ENCODE data around the gene ERBB4.
"Not testable (repeated sequence)": the region's sequence is repeated elsewhere in the genome, so short reads cannot be mapped to it uniquely, and the experiment has no call there.

Gene ERBB4

DNA sequence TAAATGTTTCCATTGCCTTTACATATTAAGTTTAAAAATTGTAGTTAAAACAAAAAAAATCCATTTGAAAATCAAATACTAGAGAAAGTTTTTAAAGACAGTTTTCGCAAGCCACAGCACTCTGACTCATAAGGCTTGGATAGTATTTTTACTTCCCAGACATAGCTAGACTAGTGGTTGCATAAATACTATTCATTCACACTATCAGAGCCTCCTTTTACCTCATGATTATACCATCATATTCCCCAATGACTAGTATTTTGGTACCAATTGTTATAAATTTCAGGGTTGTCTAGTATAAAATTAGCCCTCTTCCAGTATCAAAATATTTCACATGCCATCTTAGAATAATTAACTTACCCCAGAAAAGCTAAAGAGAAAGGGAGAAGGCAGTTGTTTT is 393.5 kb downstream of the ERBB4 start:
- peak; percentile 10 for DNase-seq (ENCODE audit: low read depth)

DNA sequence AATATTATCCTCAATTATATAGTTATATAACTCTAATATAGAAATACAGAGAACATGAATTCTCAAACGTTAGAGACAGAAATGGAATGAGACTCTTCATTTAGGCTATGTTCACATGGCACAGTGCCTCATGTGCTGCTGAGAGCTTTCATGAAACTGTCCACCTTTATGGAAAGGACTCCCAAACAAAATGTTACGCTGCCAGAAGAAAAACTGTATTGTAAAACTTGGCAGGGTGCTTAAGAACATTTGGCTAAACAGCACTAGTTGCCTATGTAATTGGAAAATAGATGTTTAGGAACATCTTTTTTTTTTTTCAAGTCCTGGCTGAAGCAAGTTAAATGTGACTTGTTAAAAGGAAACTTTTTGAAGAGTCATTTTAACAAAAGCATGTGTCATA is 396.0 kb downstream of the ERBB4 start:
- no peak for DNase-seq (ENCODE audit: low read depth)

DNA sequence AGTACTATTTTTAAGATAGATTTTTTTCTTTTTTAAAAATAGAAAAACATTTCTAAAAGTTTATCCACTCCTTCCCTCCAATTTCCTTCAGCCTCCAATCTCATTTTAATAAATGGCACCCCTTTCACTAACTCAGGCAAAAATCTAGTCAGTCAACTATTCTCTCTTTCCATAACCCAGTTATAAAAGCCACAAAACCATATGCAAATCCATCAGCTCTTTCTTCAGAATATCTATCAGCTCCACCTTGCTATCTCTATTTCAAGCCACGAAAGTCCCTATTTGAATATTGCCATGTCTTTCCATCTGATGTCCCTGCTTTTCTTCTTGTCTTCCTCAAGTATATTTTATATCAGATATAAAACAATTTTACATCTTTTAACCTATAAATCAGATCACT is 397.1 kb downstream of the ERBB4 start:
- DNase-seq (ENCODE audit: low read depth): no peak

DNA sequence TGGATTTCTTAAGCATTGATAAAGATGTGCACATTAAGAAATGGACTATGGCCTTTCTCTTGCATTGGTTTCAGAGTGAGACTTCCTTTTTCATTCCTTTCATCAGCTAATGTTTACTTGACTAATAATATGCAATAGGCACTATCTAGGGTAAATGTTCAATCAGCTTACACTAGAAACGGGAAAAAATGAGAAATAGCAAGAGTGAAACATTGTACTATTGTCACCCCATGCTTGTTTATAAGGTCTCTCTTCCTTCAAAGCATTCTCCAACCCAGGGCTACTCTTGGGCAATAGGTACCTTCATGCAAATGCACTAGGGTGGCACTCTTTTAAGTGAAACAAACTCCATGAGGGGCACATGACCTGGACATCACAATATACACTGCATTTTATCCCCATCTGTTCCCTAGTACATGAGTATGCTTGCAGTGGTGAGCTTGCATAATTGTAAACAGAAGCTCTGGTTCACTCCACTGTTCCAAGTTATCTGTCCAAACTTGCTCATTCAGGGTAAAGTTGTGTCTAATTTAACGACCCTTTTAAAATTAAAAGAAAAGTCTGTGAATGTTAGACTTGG is 402.3 kb downstream of the ERBB4 start:
- no peak for DNase-seq (ENCODE audit: low read depth)

DNA sequence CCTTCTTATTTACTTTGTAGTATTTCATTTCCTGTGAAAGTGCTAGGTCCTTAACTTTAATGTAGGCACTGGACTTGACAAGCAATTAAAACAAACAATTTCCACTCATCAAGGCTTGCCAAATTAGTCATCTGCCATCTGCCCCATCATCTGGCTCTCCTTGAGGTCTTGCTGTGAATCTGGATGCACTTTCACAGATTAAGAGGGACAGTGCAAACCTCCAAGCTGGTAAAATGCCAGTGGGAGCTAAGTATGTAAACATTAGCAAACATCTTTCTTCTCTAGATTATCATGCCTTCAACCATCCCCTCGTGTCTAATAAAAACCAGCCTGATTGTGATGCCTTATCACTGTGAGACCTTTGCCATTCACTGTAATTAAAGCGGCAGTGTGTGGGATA is 402.9 kb downstream of the ERBB4 start:
- DNase-seq (ENCODE audit: low read depth): peak; percentile 0

DNA sequence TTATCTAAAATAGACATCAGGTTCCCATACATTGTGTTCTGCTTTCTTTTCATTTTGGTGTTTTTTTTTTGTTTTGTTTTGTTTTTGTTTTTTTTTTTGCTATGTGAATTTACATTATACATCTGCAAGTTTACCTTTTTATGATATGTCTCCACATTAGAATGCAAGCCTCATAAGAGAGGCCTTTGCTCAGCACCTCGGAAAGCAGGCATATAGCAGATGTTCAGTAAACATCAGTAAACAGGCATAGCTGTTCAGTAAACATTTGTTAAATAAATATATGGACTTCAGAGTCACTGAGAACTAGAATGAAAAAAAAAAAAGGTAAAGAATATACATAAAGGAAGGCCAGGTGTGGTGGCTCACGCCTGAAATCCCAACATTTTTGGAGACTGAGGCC is 405.3 kb downstream of the ERBB4 start:
- no peak for DNase-seq (ENCODE audit: low read depth)

DNA sequence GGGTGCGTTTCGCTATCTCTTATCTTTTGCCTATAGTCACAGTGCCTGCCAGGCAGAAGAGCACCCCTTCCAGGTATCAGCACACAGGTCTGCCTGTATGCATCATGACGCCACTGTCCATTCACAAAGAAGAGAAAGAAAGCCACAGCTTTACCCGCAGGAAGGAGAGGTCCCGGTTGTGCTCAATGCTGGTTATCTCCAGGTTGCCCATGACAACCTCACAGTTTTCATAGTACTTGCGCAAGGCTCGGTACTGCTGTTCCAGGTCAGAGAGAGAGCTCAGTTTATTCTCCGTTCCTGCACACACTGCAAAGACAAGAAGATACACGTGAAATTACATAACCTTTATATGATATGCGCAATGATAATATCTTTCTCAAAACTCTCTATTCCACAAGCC is 414.0 kb downstream of the ERBB4 start:
- DNase-seq (ENCODE audit: low read depth): no peak

DNA sequence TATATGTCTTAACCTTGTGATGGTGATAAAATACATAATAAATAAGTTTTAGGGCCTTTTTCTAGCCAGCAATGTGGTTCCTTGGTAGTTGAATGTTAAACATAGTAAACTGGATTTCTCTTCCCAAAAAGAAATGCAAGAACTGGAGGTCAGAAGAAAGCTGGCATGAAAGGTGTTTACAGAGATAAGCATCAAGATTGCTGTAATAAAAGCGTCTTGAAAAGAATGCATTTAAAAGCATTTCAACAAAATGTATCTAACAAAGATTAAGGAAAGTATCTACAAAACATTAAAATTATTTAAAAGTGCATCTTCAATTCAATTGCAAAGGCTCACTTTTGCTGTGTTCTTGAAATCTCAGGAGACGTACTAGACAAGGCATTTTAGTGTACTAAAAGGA is 419.0 kb downstream of the ERBB4 start:
- DNase-seq (ENCODE audit: low read depth): no peak

DNA sequence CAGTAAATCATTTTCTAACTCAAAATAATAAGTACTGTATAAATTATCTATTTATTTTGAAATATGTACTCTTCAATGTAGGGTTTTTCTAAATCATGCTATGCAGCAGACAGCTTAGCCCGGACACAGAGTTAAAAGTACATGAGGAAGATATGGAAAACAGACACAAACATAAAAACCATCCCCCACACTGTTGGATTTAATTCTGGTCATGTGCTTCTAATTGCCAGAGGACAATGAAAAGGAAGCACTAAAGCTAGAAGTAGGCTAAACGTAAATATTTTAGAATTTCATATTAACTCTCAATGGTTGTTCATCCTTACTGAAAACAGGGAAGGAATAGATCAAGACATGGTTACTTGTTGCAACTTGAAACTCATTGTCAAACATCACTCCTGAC is 420.7 kb downstream of the ERBB4 start:
- DNase-seq (ENCODE audit: low read depth): no peak

DNA sequence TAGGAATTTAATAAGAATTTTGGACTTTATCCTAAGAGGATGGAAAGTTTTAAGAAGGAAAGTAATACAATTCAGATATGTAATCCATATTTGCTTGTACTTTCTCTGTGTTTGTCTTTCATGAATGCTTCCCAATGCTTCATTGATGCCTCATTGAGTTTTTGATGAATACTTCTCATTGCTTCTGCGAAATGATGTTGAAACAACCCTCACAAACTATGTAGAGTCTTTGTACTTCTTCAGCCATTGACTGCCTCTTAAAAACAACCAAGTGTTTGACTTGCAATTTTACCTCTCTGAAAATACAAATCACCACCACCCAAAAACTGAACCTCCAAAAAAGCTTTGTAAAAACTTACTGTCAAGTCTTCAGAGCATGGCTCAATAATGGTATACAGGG is 424.1 kb downstream of the ERBB4 start:
- no peak for DNase-seq (ENCODE audit: low read depth)

DNA sequence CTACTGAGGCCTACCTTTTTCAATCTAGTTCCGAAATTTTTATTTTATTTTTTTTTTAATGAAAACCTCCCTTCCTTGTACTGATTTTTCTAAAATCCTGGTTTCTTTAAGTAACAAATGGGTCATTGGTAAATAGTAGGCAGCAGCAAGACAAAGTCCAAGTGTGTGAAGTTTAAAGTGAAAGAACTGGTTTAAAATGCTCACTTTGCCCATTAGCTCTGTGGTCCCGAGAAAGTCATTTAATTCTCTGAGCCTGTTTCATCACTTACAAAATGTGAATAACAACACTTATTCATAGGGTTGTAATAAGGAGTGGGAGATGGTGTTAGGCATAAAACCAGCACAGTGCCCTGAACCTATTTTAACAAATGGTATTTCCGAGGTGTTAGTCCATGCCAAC is 426.2 kb downstream of the ERBB4 start:
- DNase-seq (ENCODE audit: low read depth): no peak

DNA sequence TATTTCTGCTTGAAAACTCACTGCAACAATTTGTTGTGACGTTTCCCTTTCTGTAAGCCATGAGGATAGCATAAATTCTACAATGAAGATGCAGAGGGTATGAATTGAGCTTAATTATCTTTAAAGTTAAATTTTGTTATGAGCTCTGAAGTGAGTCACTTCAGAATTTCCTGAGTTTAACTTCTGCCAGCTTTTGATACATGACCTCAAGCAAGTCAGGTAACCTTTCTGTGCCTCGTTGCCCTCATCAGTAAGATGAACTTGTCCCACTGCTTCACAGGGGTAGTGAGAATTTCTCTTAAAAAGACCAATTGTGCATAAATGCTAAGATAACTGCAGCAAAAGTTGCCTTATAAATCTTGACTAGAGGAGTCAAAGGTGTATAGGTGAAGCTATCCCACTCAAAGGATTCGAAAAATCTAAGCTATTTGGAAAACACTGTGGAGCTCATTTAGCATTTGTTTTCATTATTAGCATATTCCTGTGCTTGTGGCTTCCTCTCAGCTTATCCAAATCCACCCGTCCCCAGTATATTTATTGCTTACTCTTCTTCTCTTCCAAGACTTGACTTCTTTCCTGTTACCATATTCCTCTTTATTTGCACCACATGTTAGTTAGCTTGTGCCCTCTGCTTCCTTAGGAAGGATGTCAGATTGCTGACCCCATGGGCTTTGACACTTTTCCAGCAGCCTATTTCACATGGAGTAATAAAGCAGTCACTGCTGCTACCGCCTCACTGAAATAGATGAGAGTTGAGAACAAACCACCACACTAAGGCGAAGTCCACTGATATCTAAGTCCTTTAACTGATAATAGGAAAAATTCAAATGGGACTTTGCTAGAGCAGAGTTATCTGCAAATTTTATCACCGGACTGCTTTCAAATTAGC is 428.6 kb downstream of the ERBB4 start:
- no peak for DNase-seq (ENCODE audit: low read depth)

DNA sequence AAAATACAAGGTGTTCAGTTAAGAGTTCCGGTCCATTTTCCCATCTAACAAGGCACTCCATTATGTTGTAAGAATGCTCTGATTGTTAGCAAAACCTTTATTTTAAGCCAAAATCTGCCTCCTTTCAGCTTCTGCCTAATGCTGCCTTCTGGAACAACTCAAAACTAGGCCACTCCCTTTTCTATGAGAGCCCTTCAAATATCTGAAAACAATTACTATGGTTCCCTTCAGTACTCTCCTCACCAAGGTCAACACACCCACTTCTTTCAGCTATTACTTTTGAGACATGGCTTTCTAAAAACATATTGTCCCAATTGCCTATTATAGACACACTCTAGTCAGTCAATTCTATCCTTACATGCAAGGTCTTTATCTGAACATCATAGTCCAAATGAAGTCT is 429.4 kb downstream of the ERBB4 start:
- DNase-seq (ENCODE audit: low read depth): no peak

DNA sequence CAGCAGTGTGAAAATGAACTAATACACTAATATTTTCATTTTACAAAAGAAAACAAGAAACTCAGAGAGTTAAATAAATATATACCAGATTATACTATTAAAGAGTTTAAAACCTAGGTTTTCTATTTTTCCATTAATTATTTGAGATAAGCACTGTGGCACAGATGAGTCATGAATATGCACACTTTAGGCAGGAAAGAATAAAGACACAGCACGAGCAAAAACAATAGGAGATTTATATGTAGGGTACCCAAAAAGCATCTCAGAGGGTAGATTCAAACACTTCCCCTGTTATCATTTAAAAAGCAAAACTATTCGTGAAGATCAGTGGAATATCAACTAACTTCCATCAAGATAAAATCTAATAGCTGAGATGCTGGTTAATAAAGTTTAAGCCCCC is 430.6 kb downstream of the ERBB4 start:
- DNase-seq (ENCODE audit: low read depth): no peak

DNA sequence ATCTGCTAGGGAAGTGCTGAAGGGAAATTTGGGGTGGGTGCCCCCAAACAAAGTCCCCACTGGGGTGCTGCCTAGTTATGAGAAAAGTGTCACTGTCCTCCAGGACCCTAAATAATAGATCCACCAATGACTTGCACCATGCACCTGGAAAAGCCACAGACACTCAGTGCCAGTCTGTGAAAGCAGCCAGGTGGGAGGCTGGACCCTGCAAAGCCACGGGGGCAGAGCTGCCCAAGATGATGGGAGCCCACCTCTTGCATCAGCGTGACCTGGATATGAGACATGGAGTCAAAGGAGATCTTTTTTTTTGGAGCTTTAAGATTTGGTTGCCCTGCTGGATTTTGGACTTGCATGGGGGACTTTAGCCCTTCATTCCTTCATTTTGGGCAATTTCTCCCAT is 431.6 kb downstream of the ERBB4 start:
- no peak for DNase-seq (ENCODE audit: low read depth)

DNA sequence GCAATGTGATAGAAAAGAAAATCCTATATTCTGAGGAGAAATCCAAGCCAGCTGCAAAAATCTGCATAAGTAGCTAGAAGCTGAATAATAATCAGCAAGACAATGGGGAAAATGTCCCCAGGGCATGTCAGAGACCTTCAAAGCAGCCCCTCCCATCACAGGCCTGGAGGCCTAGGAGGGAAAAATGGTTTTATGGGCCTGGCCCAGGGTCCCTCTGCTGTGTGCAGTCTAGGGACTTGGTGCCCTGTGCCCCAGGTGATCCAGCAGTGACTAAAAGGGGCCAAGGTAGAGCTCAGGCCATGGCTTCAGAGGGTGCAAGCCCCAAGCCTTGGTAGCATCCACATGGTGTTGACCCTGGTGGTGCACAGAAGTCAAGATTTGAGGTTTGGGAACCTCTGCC is 432.1 kb downstream of the ERBB4 start:
- not testable (repeated sequence) for DNase-seq (ENCODE audit: low read depth)

DNA sequence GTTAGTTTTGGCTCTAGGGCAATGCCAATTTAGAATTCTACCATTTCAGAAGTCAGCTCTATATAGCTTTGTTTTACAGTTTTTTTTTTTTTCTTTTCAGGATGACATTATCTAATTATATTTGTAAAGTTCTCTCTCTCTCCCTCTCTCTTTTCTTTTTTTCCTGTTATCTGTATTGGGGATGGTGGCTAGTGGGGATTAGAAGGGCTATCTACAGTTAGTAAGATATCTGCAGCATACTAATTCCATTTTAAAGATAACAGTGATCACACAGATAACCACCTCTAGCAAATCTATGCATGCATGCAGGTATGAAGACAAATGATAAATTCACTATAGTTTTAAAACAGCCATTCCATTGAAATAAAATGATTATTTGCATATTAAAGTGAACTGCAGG is 438.9 kb downstream of the ERBB4 start:
- DNase-seq (ENCODE audit: low read depth): no peak

DNA sequence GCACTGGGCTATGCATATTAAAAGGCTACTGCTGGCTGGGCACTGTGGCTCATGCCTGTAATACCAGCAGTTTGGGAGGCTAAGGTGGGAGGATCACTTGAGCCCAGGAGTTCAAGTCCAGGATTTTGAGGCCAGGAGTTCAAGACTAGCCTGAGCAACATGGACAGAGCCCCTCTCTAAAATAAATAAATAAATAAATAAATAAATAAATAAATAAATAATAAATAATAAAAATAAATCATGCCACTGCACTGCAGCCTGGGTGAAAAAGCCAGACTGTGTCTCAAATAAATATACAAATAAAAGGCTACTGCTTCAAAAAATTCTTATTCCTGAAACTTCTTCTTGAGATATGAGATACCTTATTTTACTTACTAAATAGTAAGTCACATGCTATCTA is 439.6 kb downstream of the ERBB4 start:
- DNase-seq (ENCODE audit: low read depth): no peak

DNA sequence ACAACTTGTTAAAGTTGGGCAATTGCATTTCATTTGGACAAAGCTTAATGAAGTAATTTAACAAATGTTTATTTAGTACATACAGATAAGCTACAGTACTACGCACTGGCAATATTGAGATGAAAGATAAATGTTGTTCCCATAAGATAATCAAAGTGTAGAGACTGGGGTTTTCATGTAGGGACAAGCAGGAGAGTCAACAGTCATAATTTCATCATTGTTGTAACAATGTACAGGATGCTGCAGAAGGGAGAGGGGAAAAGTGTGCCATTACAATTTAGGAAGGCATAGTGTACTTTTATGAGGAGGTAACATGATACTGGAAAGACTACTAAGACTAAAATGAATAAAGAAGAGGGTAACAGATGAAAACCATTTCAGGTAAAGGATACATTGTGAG is 441.6 kb downstream of the ERBB4 start:
- no peak for DNase-seq (ENCODE audit: low read depth)

DNA sequence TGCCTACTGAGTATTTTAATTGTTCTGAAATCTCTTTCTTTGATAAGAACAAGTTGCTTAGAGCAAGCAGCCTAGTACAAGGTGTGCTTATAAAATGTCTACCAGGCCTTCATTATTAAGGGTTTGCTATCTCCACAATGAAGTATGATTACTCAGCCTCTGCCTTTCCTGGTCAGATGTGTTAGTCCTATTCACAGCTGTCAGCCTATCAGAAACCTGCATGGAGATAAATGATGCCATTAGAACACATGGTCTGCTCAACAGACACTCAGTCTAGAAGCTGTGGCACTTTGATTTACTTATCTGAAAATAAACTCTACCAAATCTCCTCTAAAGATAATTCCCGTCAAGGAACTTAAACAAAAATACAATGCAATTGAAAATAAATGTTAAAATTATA is 448.7 kb downstream of the ERBB4 start:
- no peak for DNase-seq (ENCODE audit: low read depth)

DNA sequence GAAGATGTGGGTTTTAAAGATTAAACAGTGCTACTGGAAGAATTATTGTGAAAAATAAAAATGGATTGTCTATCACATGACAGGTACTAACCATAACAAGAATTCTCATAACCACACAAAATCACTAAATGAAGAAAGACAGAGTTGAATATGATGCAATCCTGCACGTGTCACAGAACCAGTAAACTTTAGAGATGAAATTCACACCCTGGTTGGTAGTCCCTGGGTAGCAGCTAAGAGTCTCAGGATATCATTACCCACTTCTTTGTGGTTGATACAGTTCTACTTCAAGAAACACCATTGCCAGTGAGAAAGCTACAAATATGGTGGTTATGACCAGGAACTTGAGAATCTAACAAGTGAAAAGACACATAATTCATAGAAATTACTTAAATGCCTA is 450.2 kb downstream of the ERBB4 start:
- no peak for DNase-seq (ENCODE audit: low read depth)

DNA sequence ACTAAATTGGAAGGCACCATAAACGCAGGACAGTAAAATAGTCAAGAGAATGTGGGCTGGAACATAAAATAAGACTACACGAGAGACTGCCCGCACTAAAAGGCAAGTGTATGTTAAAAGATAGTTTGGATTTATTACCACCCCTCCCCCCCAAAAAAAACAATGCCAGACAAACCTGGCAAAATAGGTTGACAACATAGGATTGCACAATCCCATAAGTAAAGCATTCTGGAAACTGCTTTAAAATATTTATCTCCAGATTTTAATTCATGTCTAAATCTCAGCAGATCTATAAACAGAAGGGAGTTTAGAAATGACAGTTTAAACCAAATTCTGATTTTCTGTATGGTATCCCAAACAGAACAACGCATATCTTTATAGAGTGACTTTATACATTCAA is 455.1 kb downstream of the ERBB4 start:
- DNase-seq (ENCODE audit: low read depth): no peak

DNA sequence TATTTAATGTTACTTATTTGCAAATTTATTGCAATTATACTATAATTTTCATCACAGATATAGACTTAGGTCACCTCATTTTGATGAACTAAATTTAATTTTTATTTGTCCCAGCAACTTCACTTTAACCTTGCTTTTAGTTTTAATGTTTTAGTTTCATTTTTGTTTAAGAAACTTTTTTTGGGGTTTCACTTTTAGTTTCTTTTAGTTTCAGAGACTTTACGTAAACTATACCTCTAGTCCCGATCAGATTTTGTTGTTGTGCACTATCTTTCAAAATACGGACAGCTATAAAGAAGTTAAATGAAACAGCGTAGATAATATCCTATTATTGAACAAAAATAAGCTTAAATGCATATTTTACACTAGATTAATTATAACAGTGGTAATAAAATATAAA is 460.5 kb downstream of the ERBB4 start:
- DNase-seq (ENCODE audit: low read depth): no peak

DNA sequence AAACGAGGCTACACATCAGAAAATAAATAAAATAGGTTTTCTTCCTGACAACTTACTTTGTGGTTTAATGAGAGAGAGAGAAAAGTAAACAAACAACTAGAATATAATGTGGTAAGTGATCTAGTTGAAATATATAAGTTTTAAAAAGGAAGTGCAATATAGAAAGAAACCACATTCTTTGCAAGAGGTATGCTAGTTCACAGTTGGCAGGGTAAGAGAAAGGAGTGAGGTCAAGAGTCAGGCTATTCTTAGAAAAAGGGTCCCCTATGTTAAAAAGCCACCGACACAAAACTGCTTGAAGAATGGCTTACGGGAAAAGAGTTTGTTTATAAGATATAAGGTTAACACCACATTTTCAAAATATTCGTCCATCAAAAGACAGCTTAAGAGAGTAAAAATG is 462.1 kb downstream of the ERBB4 start:
- DNase-seq (ENCODE audit: low read depth): no peak

Data from EH (cell line).